Lower leg skin (tissue), 3 donors: Measurements from ENCODE around the gene RAB3D.

ENCODE experiments used
- CTCF ChIP-seq, 3 donors: fragments of 450-650 bp; IDR thresholded peaks; one replicate each; pipeline ENCODE4 v1.5.1; 2016; ENCODE audit warnings: antibody characterized with exemption in 3 of 3, mild to moderate bottlenecking in 3 of 3, moderate library complexity in 2 of 3
- POLR2A ChIP-seq, 2 donors: fragments of 450-650 bp; IDR thresholded peaks; one replicate each; pipeline ENCODE4 v1.6.1; 2016 to 2017; ENCODE audit warnings: antibody characterized with exemption in 2 of 2, mild to moderate bottlenecking in 1 of 2, moderate library complexity in 1 of 2

GRCh38 chr19:11322269-11323024, 17.0 kb downstream of the RAB3D start:
- TF ChIP-seq CTCF (IDR thresholded peaks at IDR 0.05) (no peak), POLR2A (IDR thresholded peaks at IDR 0.05) (no peak)
